CD4-positive, alpha-beta T cell treated with Interleukin-10 for 1 hour (primary cell): ENCODE data around the gene AKNAD1.

Experiments
- DNase-seq: peaks from one replicate; pipeline ENCODE4 v3.0.0-alpha.2; 2020

AKNAD1 gene

DNA sequence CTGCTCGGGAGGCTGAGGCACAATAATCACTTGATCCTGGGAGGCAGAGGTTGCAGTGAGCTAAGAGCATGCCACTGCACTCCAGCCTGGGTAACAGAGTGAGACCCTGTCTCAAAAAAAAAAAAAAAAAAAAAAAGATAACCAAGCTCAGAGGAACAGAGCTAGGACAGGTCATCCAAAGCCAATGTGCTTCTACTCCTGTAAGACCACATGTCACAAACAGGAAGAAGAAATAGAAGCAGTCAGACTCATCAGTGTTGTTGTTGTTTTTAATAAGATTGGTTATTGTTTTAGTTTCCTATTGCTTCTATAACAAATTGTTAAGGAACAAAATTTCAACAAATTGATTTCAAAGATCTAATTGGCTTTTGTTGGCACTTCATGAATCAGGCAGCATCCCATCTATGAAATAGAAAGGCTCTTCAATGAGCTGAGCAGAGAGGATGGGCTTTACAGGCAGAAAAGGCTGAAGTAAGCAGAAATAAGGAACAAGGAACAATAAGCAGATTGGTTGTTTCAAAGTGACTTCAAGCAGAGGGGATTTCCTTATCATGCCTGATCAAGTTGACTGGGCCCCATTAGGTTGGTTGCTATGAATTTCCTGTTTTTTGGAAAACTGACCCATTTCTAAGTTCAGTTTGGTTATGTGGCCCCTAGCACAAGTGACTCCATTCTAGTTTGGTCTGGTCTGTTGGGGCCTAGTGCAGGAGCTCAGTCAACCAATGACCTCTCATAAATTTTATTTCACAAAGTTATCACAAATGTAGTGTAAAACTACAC, 6.0 kb upstream of the AKNAD1 start:
- no peak for DNase-seq

DNA sequence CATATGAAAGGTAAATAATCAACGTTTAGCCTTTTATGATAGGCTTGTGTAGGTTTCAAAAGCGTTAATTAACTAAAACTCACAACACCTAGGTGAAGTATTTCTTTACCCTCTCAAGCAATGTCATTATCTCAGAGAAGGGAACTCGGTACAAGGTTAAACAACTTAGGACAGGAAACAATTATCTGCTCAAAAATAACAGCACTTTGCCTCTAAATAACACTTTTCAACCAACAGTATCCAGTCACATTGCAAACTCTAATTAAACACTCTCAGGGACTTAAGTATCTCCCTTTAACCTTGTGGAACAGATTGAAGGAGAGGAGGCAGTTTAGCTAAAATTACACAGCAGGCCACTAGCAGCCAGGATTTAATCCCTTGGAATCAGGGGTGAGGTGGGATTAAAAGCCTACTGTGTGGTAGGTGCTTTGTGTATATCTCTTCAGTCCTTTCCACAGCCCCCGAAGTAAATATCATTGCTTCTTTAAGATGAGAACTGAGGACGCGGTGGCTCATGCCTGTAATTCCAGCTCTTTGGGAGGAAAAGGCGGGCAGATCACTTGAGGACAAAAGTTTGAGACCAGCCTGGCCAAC, 5.2 kb upstream of the AKNAD1 start:
- no peak for DNase-seq

DNA sequence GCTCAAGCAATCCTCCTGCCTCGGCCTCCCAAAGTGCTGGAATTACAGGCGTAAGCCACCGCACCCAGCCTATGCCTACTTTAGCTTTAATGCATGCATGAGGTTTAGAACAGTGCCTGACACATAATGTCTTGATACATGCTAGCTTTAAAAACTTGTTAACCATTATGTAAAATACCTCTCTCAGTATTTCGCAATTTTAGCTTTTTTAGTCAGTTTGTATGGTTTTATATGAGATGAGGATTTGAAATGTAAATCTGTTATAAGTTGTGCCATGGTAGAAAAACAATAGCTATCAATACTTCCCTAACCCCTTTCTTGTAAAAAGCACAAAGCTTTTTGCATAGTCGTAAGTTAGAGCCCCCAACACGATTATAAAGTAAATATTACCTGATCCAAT, 4.7 kb upstream of the AKNAD1 start:
- DNase-seq: no peak

DNA sequence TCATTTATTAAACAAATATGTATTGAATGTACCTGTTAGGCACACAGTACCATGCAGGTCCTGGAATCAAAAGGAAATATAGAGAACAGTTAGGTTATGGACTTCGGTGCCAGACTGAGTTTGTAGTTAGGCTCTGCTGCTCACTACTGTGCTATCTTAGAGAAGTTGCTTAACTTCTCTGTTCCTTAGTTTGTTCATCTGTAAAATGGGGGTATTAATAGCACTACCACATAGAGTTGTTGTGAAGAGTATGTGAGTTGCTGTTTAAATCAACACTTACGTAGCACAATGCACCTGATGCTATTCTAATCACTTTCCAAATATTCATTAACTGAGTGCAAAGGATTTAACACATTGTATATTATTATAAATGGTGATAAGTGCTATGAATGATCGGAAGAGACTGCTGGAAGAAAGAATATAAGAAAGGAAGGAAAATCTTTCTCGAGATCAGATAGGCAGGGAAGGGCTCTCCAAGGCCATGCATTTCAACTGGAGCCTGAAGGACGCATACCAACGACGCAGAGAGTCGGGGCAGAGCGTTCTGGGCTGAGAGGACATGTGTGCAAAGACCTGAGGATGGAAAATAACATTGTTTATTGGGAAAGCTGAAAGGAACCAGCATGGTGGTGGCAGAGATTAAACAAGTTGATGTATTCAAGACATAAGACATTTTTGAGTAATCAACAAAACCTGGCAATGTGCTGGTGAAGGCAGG, 3.5 kb upstream of the AKNAD1 start:
- no peak for DNase-seq

DNA sequence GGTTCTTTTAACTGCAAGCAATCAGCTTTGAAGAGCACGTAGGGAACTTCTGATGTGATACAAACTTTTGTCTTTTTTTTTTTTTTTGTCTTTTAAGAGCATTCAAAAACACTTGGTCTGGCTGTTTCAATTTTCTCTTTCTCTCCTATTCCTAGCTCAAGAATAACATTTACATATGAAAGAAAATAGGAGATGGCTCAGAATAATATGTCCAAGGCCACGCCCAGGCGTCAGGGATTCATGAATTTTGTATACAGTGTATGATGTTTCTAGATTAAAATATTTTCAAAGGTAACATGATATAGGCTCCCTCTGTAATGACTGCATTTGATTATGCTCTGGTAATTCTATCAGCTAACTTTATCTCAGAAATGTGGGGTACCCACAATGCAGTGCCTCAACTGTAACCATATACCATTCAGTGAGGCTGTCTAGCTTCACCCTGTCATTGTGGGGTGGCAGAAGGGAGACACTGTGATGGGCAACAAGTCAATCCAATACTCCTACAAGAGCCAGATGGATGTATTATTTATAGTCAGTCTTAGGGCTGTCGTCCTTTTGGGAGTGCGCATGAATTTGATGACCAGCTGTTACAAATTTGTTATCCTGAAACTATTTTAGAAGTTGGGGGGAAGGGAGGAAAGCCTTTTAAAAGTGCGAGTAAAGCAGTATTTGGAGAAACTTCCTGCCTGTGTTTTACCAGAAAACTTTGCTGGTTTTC, 1.5 kb upstream of the AKNAD1 start:
- DNase-seq: no peak

DNA sequence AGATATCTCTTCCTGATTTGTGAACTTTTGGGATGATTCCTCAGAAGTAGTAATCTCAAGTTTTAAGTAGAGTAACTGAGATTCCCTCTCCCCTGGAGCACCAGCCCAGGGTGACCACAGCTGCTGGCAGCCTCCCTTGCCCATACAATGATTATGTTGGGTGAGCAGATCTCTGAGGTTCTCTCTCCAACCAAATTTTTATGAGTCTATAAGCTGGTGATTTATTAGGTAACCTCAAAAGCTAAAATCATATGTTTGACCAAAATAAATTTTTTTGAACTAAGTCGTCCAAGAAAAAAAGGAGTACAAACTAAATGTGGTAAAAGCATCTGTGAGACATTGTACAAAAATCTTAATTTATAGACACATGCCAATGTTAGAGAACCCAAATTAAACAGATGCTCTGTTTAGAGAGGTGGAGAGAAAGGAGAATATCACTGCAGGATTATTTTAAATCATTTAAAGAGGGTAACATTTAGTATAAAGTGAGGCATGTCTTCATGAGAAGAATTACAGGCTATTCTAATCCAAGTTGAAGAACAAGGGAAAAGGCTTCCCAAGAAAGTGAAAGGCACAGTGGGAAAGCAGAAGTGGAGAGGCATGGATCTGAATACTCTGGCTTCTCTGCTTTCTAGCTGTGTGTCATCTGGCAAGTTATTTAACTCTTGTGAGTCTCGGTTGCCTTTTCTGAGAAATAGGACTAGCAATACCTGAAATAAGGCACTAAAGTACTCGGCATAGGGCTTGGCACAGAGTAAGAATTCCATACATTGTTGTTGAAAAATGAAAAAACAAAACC, 2.5 kb downstream of the AKNAD1 start:
- DNase-seq: no peak

DNA sequence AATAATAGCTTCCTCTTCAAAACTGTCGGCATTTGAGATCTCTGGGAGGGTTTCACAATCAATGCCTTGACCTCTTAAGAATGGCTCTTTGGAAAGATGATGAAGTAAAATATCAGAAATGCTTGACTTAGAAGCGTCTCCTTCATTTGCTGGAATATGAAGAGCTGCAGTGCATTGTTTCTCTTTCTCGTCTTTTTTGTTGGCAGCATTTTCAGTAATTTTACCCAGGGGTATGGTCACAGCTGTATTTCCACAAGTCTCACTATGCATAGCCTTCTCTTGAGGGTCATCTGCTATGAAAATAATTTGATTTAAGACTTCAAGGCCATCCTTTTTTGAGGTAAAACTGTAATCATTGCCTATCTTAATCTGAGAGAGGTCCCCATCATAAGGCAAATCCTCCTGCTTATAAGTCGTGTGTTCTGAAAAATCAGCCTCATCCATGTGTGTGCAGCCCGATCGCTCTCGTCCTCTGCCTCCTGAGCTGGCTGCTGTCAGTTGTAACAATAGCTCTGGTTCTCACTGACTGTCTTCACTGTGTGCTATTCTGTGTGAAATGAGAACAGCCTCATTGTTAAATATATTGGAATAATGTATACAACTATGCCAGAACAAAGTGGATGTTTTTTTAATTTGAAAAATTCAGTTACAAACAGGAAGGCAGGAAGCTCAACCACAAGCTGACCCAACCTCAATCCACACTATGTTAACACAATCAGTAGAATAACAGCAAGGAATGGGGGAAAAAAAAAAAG, 4.5 kb downstream of the AKNAD1 start:
- DNase-seq: no peak

DNA sequence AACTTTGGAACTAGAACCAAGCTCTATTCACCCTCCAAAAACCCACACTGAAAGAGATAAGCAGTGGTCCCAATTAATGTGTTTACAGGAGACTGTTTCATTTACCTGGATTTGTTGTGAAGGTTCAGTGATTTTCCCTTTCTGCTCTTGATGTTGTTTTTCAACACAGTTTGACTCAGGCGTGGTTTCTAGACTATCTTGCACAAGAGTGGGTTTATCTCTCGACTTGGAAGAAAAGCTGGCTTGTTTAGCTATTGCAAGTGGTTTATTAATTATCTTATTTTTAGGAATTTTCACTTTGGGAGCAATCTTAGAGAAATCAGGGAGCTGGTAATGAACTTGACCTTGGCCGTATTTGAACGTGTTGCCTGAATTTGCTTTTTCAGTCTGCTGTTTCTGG, 5.3 kb downstream of the AKNAD1 start:
- no peak for DNase-seq

DNA sequence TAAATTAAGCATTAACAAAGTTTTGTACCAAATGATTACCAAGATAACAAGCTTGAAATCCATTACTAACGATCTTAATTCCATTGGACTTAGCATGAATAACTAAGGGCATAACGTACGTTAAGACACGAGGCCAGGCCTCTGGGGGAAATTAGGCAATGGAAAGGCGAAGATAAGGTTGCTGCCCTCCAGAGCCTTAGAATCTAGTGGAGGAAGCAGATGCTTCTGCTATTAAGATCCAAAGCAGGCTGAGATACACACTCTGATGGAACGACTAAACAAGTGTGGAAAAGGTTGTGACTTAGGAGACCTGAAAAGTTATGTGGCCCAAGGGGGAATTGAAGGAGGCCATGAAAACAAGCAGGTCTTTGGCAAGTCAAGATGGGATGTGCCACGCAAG, 6.0 kb downstream of the AKNAD1 start:
- no peak for DNase-seq

DNA sequence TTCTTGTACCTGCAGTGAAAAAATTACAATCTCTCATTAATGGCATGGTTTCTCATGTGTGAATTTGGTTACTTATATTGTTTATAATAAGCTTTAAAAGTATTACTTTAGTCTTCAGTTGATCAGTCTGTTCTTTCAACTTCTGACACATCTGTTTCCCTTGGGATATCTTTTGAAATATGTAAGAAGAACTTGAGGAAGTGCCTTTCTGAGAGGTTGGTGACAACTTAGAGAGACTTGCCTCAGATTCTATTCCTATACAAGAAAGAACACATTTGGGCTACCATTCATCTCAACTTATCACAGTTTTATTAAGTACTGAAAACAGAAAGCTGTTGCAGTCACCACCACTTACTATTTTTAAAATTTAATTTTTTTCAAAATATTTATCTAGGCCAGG, 8.1 kb downstream of the AKNAD1 start:
- no peak for DNase-seq

DNA sequence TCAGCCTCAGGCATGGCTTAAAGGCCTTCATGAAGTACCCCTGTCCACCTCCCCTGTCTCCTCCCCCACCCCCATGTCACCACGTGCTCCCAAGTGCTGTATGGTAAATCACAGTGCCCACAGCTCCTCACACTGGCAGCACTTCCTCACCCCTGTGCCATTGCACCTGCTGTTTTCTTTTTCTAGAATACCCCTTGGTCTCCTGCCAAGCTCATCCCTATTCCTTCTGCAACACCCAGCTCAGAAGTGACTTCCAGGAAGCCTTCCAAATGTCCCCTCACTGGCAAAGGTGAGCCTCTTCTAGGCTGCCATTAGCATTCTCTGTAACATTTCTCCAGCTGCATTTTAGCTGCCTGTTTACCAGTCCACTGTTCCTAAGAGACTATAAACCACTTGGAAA, 9.4 kb downstream of the AKNAD1 start:
- DNase-seq: no peak

DNA sequence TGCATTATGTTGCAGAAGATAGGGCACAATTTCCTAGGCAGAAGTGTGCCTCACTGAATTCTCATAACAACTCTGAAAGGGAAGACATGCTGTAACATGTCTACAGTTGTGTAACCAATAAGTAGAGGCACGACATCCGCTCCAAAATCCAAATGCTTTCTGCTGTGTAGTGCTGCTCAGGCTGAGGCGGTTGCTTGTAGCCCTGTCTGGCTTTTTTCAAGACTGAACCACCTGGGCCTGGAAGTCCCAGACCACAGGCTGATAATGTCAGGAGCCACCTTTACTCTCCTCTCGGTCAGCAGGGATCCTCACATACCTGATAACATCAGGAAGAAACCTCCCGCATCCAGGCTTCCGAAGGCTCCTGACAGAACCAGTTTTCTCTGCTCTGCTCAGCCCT, 10.9 kb downstream of the AKNAD1 start:
- DNase-seq: no peak

DNA sequence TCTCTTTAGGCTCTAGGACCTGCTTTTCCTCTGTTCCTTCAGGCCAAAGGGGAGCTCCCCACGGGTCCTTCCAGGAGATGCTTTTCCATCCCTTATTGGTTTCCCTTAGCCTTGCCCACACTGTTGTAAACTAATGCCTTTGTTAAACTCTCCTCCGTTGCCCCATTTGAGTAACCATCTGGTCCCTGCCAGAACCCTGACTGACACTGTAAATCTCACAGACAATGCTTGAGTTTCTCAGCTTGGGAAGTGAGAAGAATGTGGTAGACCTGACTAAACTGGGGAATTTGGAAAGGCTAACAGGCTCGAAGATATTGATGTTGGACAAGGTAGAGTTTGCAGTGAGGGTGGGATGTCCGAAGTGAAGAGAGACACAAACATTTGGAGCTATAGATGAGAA, 11.4 kb downstream of the AKNAD1 start:
- DNase-seq: no peak

DNA sequence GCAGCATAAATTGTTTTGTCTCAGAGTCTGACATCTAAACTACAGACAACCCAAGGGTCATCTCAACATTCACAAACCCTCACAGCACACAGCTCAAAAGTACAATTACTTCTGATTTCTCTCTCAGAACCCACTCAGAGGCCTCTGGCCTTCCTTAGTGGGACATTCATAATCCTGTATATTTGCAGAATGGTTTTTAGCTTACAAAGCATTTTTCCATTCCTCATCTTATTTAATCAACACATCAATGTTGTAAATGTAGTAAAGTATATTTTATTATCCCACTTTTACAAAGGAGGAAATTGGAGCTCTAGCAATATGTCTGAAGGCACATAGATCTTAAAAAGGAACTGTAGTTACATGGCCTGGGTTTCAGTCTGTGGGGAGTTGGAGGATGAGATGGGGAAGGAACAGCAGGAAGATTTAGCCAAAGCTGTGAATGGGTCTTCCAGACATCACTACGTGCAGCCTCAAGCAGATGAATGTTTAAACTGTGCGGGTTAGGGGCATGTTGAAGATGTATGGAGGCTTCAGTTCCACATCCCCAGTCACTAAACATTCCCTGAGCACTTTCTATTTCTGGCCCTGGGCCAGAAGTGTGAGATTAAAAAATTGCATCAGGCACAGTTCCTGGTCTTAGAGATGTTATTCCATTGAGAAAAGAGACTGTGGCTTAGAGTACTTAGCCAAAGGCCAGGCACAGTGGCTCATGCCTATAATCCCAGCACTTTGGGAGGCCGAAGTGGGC, 13.3 kb downstream of the AKNAD1 start:
- no peak for DNase-seq

DNA sequence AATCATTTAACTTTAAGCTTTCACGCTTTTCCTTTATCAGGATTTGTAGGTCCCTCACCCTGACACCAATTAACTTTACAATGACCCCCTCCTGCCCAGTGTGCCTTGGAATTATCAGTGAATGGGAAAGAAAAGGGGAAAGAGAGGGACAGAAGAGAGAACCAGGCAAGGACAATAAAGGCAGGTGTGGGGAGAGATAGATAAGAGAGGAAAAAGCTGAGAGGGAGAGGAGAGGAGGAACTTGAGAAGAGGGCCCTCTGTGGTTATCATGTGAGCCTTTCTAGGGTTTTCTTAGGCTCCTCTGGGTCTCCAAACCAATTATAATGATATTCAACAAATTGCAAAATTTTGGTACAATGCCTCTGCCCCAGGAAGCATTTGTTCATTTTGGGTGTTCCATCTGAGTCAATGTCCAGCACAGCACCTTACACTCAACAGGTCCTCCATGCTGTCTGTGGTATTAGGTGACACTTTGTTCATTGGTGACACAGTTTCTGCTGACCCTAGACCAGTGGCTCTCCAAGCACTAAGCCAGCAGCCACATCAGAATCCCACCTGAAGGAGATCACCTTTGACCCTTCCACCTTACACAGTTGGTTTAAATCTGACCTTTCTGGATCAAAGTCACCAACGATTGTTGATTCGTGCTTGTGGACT, 14.2 kb downstream of the AKNAD1 start:
- DNase-seq: no peak

DNA sequence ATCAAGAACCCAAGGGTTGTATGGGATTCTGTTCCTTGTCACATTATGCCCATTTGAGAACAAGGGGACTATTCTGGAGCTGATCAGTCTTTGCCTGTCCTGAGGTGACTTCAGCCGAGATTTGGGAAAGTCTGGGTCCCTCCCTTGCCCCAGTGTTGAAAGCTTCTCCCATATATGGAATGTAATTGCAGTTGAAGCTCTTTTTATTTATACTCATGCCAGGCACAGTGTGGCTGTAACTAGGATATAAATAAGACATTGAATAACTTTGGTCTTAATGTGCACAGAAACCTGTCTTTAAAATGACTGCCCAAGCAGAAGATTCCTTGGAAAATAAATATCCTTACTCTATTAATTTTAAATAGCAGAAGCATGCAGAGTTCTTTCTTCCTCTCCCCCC, 15.2 kb downstream of the AKNAD1 start:
- DNase-seq: no peak

DNA sequence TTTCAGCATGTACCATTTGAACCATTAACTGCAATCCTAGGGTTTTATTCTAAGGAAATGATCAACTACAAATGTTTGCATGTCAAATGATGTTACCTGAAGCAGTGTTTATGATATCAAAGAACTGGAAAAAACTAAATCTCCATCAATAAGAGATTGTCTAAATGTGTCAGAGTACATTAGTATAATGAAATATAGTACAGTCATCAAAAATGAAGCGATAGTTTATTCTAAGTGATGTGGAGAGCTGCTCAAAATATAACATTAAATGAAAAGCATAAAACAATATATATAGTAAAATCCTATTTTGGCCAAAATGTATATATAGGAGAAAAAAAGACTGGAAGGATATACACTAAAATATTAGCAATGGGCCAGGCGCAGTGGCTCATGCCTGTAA, 24.0 kb downstream of the AKNAD1 start:
- DNase-seq: no peak

DNA sequence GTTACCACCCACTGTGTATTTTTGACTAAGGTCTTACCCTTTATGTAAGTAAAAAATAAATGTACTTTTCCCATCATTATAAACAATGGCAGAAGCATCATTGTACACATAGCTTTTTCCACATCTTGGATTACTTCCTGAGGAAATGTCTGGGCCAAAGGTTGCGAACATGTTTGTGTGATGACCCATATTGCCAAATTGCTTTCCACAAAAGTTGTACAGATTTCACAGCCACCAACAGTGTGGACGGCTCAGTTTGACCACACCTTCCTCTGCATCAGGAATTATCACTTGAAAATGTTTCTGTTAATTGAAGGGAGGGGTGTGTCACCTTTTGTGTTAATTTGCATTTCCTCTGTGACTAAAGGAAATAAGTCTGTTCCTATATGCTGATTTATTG, 25.7 kb downstream of the AKNAD1 start:
- DNase-seq: no peak

DNA sequence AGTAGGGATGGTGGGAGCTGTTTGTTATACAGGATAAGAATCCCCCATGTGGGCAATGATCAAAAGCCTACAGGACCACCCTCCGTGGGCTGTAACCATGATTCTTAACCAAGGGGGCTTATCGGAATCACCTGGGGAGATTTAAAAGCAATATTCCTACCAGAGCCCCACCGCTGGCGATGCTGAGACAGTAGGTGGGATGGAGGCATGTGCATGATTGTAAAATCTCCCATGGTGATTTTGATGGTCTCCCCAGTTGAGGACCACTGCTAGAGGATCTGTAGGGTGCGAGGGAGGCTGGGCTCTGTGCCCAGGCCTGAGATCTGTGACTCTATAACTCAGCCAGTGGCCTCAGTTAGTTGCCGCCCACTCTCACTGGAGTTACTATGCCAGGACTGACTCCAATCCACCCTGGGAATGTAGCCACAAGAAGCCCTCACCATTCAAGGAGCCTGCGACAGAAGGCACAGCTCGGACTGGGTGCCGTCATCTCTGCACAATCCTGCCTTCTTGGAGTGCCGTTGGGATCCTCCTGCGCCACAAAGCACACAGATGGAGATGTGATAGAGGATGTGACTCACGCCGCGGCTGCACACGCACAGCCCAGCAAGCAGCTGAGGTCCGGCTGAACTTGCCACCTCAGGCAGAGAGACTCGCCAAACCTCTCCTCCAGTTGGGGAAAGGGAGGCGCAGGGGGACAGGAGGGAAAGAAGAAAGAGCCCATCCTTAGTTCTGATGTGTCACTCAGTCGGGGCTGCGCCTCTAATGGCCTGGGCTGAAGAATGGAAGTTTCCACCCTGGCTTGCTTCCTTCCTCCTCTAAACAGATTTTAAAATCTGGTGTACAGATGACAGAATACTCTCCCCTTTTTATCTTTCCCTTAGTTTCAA, 26.5 kb downstream of the AKNAD1 start:
- no peak for DNase-seq

DNA sequence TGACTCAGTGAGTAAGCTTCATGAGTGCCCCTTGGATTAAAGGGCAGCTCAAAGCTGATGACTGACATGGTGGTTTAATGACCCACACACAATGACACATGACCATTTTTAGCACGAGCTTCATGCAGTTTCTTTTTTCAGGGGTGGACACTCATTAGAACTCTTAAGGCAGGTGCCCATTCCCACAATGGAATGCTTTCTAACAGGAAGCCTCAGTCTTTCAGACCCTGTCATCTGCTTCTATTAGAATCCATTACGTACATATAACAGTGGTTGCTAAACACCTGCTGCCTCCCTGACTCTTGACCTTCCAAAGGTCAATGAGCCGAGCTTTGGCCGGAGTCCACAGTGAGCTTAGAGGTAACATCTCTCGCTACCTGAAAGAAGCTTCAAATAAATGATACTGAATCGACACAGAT, 27.4 kb downstream of the AKNAD1 start:
- no peak for DNase-seq
